Esophagus (tissue), 2 donors: ENCODE results near the gene IL16. TPM values are rescaled to one million over a fixed set of nuclear protein-coding genes. Genes with fewer than 3 reads are reported as not detected.
"Not testable (repeated sequence)": the region's sequence is repeated elsewhere in the genome, so short reads cannot be mapped to it uniquely, and the experiment has no call there.

Experiments
- H3K27ac ChIP-seq, 2 donors: one replicate each; pipeline ENCODE4 v1.5.1; 2013; ENCODE audit warnings: low read depth in 2 of 2, mild to moderate bottlenecking in 2 of 2, inconsistent platforms in 1 of 2, low read length in 1 of 2, moderate library complexity in 1 of 2
- H3K27me3 ChIP-seq, 2 donors: one replicate each; pipeline ENCODE4 v1.6.1; 2013; ENCODE audit warnings: low read length in 2 of 2, control low read depth in 1 of 2, mild to moderate bottlenecking in 1 of 2; ENCODE audit not compliant: insufficient read depth in 2 of 2, control insufficient read depth in 1 of 2
- H3K36me3 ChIP-seq, 2 donors: one replicate each; pipeline ENCODE4 v1.6.1; 2013; ENCODE audit warnings: low read length in 1 of 2; ENCODE audit not compliant: control insufficient read depth in 2 of 2, insufficient read depth in 2 of 2
- H3K4me1 ChIP-seq, 2 donors: one replicate each; pipeline ENCODE4 v1.6.1; 2013; ENCODE audit warnings: low read length in 1 of 2; ENCODE audit not compliant: control insufficient read depth in 2 of 2, insufficient read depth in 2 of 2
- H3K4me3 ChIP-seq, 2 donors: one replicate each; pipeline ENCODE4 v1.5.1; 2013; ENCODE audit warnings: low read length in 2 of 2, mild to moderate bottlenecking in 2 of 2, low read depth in 1 of 2, moderate library complexity in 1 of 2
- H3K9me3 ChIP-seq, 2 donors: one replicate each; pipeline ENCODE4 v1.6.1; 2013; ENCODE audit warnings: mild to moderate bottlenecking in 2 of 2, low read depth in 1 of 2, low read length in 1 of 2, moderate library complexity in 1 of 2; ENCODE audit not compliant: control insufficient read depth in 2 of 2, insufficient read depth in 1 of 2
- WGBS, 2 donors: extraction: QIAGEN DNeasy Blood & Tissue Kit; methylation state at CpG; one replicate each; pipeline ENCODE4 v1.1.7; 2013; 5-methylcytosine and 5-hydroxymethylcytosine counted together
- polyA plus RNA-seq, 2 donors: library from polyadenylated mRNA; stranded (reverse); fragments of 200-250 nt; gene quantifications; one replicate each; pipeline ENCODE4 v1.2.3, GENCODE V29; 2013
- donor health status: healthy with polysubstance abuse.
- donor health status: Bipolar disorder and iron deficiency.

Gene IL16
- polyA plus RNA-seq, 2 donors: 2.6 to 3.1 TPM

GRCh38 chr15:81341351-81341750, 144.7 kb downstream of the IL16 start:
- WGBS, 2 donors: 90 to 93% methylated on average over 4 of the region's 4 CpGs
- H3K36me3 ChIP-seq: no peaks in the 10 kb centered on the region

DNA sequence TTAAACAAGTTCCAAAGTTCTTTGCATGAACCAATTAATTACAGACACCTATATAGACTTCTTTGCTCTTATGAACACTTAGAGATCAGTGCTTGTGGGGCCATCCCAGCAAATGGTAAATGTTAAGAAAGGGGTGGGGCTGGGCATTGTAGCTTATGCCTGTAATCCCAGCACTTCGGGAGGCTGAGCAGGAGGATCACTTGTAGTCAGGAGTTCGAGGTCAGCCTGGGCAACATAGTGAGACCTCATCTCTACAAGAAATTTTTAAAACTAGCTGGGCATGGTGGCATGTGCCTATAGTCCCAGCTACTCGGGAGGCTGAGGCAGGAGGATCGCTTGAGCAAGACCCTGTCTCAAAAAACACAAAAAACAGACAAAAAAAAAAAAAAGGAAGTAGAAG, 146.7 kb downstream of the IL16 start:
- peaks cover 0 to 4% of the 10 kb centered on the region in 2 donors for H3K27me3 ChIP-seq
- H3K27ac ChIP-seq: no peak overlapping the region
- WGBS, 2 donors: 90 to 97% methylated on average over 4 of the region's 4 CpGs
- no peaks in the 10 kb centered on the region for H3K36me3 ChIP-seq
- no peaks in the 10 kb centered on the region for H3K4me1 ChIP-seq
- no peak overlapping the region for H3K4me3 ChIP-seq
- H3K9me3 ChIP-seq: no peaks in the 10 kb centered on the region

More at GRCh38 chr15:81341351-81341750, 144.7 kb downstream of the IL16 start:
- no peaks in the 10 kb centered on the region for H3K4me1 ChIP-seq
- peaks cover 0 to 4% of the 10 kb centered on the region in 2 donors for H3K27me3 ChIP-seq
- no peak overlapping the region for H3K4me3 ChIP-seq
- no peaks in the 10 kb centered on the region for H3K9me3 ChIP-seq
- H3K27ac ChIP-seq: no peak overlapping the region

- Histone ChIP-seq H3K4me1 (no peaks in the 10 kb centered on the region), H3K9me3 (no peaks in the 10 kb centered on the region), H3K27ac (no peak overlapping the region), H3K36me3 (no peaks in the 10 kb centered on the region), H3K4me3 (no peak overlapping the region), H3K27me3 (peaks cover 0 to 4% of the 10 kb centered on the region in 2 donors)
- WGBS, 2 donors: 42 to 56% methylated on average over 2 of the region's 2 CpGs
These were observed 149.9 kb downstream of the IL16 start for GRCh38 chr15:81346611-81347010.

DNA sequence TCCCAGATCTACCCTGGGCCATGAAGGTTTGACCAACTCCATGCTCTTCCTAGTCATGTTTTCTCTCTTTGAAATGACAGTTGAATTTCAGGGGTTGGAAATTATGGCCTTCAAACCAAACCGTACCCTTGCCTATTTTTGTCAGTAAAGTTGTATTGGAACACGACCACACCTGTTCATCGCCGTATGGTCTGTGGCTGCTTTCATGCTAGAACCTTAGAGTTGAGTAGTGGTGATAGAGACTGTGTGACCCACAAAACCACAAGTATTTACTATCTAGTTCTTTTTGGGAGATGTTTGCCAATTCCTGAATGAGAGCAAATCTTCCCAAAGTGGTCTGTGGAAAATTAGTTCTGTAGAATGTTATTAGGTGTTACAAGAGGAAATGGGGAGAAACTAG, 151.2 kb downstream of the IL16 start:
- Histone ChIP-seq H3K27me3 (peaks cover 0 to 4% of the 10 kb centered on the region in 2 donors), H3K4me1 (no peaks in the 10 kb centered on the region), H3K4me3 (no peak overlapping the region), H3K27ac (no peak overlapping the region), H3K36me3 (no peaks in the 10 kb centered on the region), H3K9me3 (no peaks in the 10 kb centered on the region)
- 91 to 95% methylated on average over 4 of the region's 4 CpGs for WGBS, 2 donors

DNA sequence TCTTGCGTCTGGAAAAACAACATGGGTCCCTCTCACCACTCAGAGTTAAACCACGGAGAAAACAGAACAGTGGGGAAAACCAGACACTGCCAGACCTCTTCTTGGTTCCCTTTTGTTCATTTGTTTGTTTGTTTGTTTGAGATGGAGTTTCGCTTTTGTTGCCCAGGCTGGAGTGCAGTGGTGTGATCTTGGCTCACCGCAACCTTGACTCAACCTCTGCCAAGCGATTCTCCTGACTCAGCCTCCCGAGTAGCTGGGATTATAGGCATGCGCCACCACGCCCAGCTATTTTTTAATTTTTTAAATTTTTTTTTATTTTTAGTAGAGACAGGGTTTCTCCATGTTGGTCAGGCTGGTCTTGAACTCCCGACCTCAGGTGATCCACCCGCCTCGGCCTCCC, 152.0 kb downstream of the IL16 start:
- H3K9me3 ChIP-seq, H3K27me3 ChIP-seq, H3K36me3 ChIP-seq, H3K4me3 ChIP-seq, H3K4me1 ChIP-seq, H3K27ac ChIP-seq: not testable (repeated sequence)
- 88 to 91% methylated on average over 11 of the region's 11 CpGs for WGBS, 2 donors

DNA sequence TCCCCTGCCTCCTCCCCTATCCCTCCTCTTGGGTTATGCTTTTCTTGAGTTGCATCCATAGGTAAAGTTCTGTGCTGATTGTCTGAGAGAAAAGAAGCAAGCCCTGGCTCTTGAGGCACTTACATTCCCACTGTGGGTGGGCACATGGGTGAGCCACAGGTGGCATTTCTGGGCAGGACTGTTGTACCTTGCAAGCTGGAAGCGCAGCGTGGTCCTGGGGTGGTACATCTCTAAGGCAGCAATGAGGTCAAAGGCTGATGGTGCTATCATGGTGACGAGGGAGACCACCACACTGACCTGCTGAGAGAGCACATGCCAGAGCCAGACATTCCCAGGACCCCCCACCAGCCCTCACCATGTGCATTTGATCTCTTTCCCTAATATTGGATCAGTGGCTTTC, 152.6 kb downstream of the IL16 start:
- H3K27me3 ChIP-seq: peaks cover 0 to 4% of the 10 kb centered on the region in 2 donors
- no peaks in the 10 kb centered on the region for H3K9me3 ChIP-seq
- H3K36me3 ChIP-seq: no peaks in the 10 kb centered on the region
- no peak overlapping the region for H3K27ac ChIP-seq
- no peak overlapping the region for H3K4me3 ChIP-seq
- H3K4me1 ChIP-seq: no peaks in the 10 kb centered on the region
- WGBS, 2 donors: 95 to 98% methylated on average over 3 of the region's 3 CpGs

DNA sequence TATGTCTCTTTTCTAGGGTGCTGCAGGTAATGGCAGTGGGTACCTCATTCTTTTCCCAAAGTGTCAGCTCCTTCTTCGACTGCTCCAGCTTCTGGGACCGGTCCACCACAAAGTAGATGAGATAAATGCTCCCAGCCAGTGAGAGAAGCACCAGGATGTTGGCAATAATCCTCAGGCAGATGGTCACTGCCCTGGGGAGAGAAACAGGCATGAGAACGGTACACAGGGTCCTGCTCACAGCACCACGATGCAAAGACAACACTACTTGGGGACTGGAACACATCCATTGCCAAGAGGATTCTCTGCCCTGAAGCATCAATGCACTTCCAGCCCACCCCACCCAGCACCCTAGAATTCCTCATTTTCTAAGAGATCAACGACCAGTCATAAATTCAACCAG, 155.0 kb downstream of the IL16 start:
- Histone ChIP-seq H3K9me3 (no peaks in the 10 kb centered on the region), H3K4me3 (no peak overlapping the region), H3K27me3 (no peaks in the 10 kb centered on the region), H3K4me1 (no peaks in the 10 kb centered on the region), H3K36me3 (no peaks in the 10 kb centered on the region), H3K27ac (no peak overlapping the region)
- WGBS, 2 donors: 78 to 82% methylated on average over 5 of the region's 5 CpGs

- WGBS, 2 donors: 81 to 82% methylated on average over 5 of the region's 5 CpGs
- Histone ChIP-seq H3K27ac (no peak overlapping the region), H3K4me1 (no peaks in the 10 kb centered on the region), H3K36me3 (no peaks in the 10 kb centered on the region), H3K4me3 (no peak overlapping the region), H3K27me3 (peaks cover 0 to 2% of the 10 kb centered on the region in 2 donors), H3K9me3 (no peaks in the 10 kb centered on the region)
These were observed 159.6 kb downstream of the IL16 start for GRCh38 chr15:81356252-81356651.

GRCh38 chr15:81357180-81357686, 160.6 kb downstream of the IL16 start:
- Histone ChIP-seq H3K36me3 (no peaks in the 10 kb centered on the region), H3K4me1 (no peaks in the 10 kb centered on the region), H3K27me3 (peaks cover 0 to 2% of the 10 kb centered on the region in 2 donors), H3K9me3 (no peaks in the 10 kb centered on the region), H3K27ac (no peak overlapping the region), H3K4me3 (no peak overlapping the region)
- WGBS, 2 donors: 83% methylated on average over 6 of the region's 6 CpGs

DNA sequence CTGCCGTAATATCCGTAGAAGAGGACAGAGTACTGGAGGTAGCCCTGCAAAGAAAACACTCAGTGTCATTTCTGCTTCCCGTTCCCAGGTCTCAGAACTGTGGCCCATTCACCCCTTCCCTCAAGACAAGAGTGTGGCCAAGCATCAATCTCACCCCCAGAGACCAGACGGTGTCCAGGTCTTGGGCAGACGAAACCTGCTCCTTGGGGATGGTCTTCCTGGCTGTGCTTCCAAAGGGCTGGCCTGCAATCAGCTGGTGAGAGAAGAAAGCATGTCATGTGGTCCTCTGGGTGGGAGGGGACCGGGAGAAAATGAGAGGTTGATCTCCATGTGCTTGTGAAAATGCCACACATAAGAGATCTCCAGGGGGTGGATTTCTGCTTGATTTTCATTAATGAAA, 161.6 kb downstream of the IL16 start:
- H3K36me3 ChIP-seq: no peaks in the 10 kb centered on the region
- no peaks in the 10 kb centered on the region for H3K9me3 ChIP-seq
- H3K27me3 ChIP-seq: peaks cover 0 to 2% of the 10 kb centered on the region in 2 donors
- H3K4me1 ChIP-seq: no peaks in the 10 kb centered on the region
- 92 to 94% methylated on average over 6 of the region's 6 CpGs for WGBS, 2 donors
- no peak overlapping the region for H3K4me3 ChIP-seq
- H3K27ac ChIP-seq: no peak overlapping the region
